ENCODE measurements around the gene MATN3.

The MATN3 gene

DNA sequence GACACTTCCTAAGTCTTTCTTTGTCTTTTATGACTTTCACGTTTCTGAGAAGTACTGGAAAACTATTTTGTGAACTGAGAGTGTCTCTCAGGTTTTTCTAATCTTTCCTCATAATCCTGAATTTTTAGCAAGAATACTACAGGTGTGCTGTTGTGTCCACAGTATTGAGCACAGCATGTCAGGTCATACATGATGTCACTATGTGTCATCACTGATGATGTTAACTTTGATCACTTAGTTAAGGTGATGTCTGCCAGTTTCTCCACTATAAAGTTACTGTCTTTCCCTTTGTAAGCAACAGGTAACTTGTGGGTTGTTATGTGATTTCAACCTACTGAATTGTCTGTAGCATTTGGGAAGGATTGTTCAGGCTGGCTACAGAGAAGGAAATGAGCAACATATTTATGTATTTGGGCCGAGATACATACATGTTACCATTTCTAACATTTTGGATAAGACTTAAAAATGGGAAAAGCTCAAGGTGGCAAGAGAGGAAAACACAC is 11.1 kb downstream of the MATN3 start:
- Mint-ChIP-seq H3K4me1 (ENCODE audit: low read depth) (no peaks in the 10 kb centered on the region), H3K4me3 (no peak overlapping the region), H3K27ac (no peak overlapping the region)

DNA sequence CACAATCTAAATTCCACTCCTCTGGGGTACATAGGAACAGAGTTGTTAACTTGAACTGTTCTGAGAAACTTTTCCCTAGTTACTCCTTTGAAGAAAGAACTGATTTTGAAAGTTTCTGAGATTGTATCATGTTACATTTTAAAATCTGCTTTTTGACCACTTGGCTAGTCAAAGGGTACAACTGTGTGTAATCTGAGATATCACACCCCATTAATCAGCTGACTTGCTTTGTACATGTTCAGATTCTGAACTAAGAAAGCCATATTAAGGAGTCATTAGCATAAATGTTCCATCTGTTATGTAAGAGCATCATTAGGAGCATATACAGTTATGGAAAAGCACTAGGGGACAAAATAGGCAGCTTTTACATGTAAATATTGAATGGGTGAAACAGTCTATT is 18.7 kb downstream of the MATN3 start:
- Mint-ChIP-seq H3K4me1 (ENCODE audit: low read depth) (peaks cover 18% of the 10 kb centered on the region), H3K36me3 (ENCODE audit: low read depth) (no peaks in the 10 kb centered on the region), H3K4me3 (no peak overlapping the region), H3K9me3 (no peaks in the 10 kb centered on the region), H3K27me3 (ENCODE audit: low read depth) (peaks cover 58% of the 10 kb centered on the region), H3K27ac (no peak overlapping the region)

More for the DNA sequence above, 11.1 kb downstream of the MATN3 start:
- peaks cover 41% of the 10 kb centered on the region for H3K27me3 Mint-ChIP-seq (ENCODE audit: low read depth)
- H3K36me3 Mint-ChIP-seq (ENCODE audit: low read depth): no peaks in the 10 kb centered on the region
- H3K9me3 Mint-ChIP-seq: no peaks in the 10 kb centered on the region

GRCh38 chr2:19991895-19992294 is 20.6 kb downstream of the MATN3 start:
- Mint-ChIP-seq H3K9me3 (no peaks in the 10 kb centered on the region), H3K36me3 (ENCODE audit: low read depth) (no peaks in the 10 kb centered on the region), H3K27me3 (ENCODE audit: low read depth) (peaks cover 48% of the 10 kb centered on the region), H3K4me3 (no peak overlapping the region), H3K27ac (no peak overlapping the region), H3K4me1 (ENCODE audit: low read depth) (peaks cover 18% of the 10 kb centered on the region)

- Mint-ChIP-seq H3K9me3 (no peaks in the 10 kb centered on the region), H3K27ac (peak overlapping the region; percentile 63), H3K36me3 (ENCODE audit: low read depth) (no peaks in the 10 kb centered on the region), H3K4me1 (ENCODE audit: low read depth) (peaks cover 18% of the 10 kb centered on the region), H3K27me3 (ENCODE audit: low read depth) (peaks cover 36% of the 10 kb centered on the region), H3K4me3 (peak overlapping the region; percentile 89)
These were observed 22.1 kb downstream of the MATN3 start for GRCh38 chr2:19990416-19990728.

- Mint-ChIP-seq H3K4me3 (peak within 1 kb of the TSS; percentile 89), H3K9me3 (no peaks in the 10 kb centered on the region), H3K4me1 (ENCODE audit: low read depth) (peaks cover 18% of the 10 kb centered on the region), H3K36me3 (ENCODE audit: low read depth) (no peaks in the 10 kb centered on the region), H3K27ac (peak within 1 kb of the TSS; percentile 79), H3K27me3 (ENCODE audit: low read depth) (peaks cover 36% of the 10 kb centered on the region)
These were observed 22.6 kb downstream of the MATN3 start, which contains the start of gene WDR35 for GRCh38 chr2:19989667-19990415. Gene WDR35 (minus strand): TSS chr2:19990105. CDS start chr2:19990015, 90 bp downstream.

DNA sequence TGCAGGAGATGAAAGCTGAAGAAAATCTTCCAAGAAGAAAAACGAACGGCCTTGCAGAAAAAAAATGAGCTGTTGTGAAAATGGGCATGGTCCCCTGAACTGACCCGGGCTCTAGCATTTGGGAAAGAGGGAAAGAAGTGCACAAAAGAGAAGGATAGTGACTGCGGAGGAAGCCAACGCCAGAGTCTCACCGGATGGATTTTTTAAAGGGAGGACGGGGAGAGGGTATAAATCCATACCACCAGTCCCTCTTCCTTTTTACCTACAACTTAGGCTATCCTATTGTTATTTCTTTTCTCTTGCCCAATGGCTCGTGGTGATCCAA is 23.2 kb downstream of the MATN3 start:
- Mint-ChIP-seq H3K27me3 (ENCODE audit: low read depth) (peaks cover 31% of the 10 kb centered on the region), H3K27ac (peak overlapping the region; percentile 79), H3K9me3 (no peaks in the 10 kb centered on the region), H3K36me3 (ENCODE audit: low read depth) (no peaks in the 10 kb centered on the region), H3K4me1 (ENCODE audit: low read depth) (peaks cover 18% of the 10 kb centered on the region), H3K4me3 (peak overlapping the region; percentile 89)

GRCh38 chr2:19988600-19988999 is 23.9 kb downstream of the MATN3 start:
- Mint-ChIP-seq H3K4me3 (no peak overlapping the region), H3K27ac (no peak overlapping the region), H3K9me3 (no peaks in the 10 kb centered on the region), H3K27me3 (ENCODE audit: low read depth) (peaks cover 24% of the 10 kb centered on the region), H3K4me1 (ENCODE audit: low read depth) (peaks cover 18% of the 10 kb centered on the region), H3K36me3 (ENCODE audit: low read depth) (no peaks in the 10 kb centered on the region)

GRCh38 chr2:19987936-19988335 is 24.5 kb downstream of the MATN3 start:
- Mint-ChIP-seq H3K27ac (no peak overlapping the region), H3K27me3 (ENCODE audit: low read depth) (peaks cover 17% of the 10 kb centered on the region), H3K9me3 (no peaks in the 10 kb centered on the region), H3K4me3 (no peak overlapping the region), H3K4me1 (ENCODE audit: low read depth) (peaks cover 18% of the 10 kb centered on the region), H3K36me3 (ENCODE audit: low read depth) (no peaks in the 10 kb centered on the region)

DNA sequence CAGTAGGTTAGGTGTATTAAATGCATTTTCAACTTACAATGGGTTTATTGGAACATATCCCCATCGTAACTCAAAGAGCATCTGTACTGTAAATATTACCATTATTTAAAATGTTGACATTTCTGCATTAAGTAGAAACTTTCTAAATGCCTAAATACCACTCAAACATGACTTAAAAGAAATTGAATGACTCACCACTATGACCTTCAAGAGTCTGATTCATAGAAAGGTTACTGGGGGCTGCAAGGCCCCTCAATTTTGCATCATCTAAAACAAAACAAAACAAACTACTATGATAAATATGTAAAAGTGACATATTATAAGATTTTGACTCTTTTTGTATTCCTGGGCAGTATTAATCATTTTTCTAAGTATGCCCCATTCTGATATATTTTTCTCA is 30.2 kb downstream of the MATN3 start:
- Mint-ChIP-seq H3K27me3 (ENCODE audit: low read depth) (no peaks in the 10 kb centered on the region), H3K4me3 (no peak overlapping the region), H3K36me3 (ENCODE audit: low read depth) (peaks cover 4% of the 10 kb centered on the region), H3K27ac (no peak overlapping the region), H3K4me1 (ENCODE audit: low read depth) (no peaks in the 10 kb centered on the region), H3K9me3 (no peaks in the 10 kb centered on the region)

DNA sequence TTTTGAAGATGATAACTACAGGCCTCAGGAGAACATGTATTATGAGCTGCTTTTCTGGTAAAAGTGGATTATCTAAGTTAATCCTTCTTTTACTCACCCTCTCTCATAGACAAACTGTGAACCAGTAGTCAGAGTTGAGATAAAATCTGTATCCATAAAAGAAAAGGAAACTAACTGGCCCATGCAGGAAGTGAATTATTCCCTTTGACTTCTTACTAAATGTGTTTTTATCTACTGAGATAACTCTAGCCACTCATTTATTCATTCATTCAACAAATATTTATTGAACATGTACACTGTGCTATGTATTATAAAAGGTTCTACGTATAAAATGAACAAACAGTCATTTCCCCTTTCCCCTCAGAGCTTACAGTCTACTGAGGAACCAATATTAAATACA is 32.5 kb downstream of the MATN3 start:
- no peaks in the 10 kb centered on the region for H3K4me1 Mint-ChIP-seq (ENCODE audit: low read depth)
- H3K36me3 Mint-ChIP-seq (ENCODE audit: low read depth): peaks cover 4% of the 10 kb centered on the region
- no peaks in the 10 kb centered on the region for H3K9me3 Mint-ChIP-seq
- no peak overlapping the region for H3K27ac Mint-ChIP-seq
- no peaks in the 10 kb centered on the region for H3K27me3 Mint-ChIP-seq (ENCODE audit: low read depth)
- H3K4me3 Mint-ChIP-seq: no peak overlapping the region

DNA sequence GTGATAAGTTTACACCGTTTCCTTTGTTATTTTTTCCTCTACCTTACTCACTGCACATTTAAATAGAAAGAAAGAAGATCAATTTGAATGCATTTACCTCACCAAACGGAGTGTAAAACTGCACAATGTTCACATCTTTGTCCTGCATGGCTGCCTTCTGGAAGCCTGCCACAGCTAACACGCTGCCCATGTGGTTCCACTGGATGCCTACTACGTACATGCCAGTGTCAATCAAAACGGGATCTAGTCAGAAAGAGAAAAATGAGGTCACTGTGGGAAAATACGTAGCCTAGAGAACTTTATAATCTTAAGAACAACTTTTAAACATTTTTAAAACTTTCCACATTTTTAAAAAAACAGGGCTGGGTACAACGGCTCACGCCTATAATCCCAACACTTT is 39.0 kb downstream of the MATN3 start:
- Mint-ChIP-seq H3K27me3 (ENCODE audit: low read depth) (no peaks in the 10 kb centered on the region), H3K36me3 (ENCODE audit: low read depth) (no peaks in the 10 kb centered on the region), H3K4me3 (no peak overlapping the region), H3K9me3 (no peaks in the 10 kb centered on the region), H3K27ac (no peak overlapping the region), H3K4me1 (ENCODE audit: low read depth) (peaks cover 10% of the 10 kb centered on the region)

GRCh38 chr2:19971691-19972090 is 40.8 kb downstream of the MATN3 start:
- H3K27ac Mint-ChIP-seq: peak overlapping the region; percentile 12
- H3K36me3 Mint-ChIP-seq (ENCODE audit: low read depth): no peaks in the 10 kb centered on the region
- no peak overlapping the region for H3K4me3 Mint-ChIP-seq
- peaks cover 10% of the 10 kb centered on the region for H3K4me1 Mint-ChIP-seq (ENCODE audit: low read depth)
- no peaks in the 10 kb centered on the region for H3K9me3 Mint-ChIP-seq
- no peaks in the 10 kb centered on the region for H3K27me3 Mint-ChIP-seq (ENCODE audit: low read depth)

DNA sequence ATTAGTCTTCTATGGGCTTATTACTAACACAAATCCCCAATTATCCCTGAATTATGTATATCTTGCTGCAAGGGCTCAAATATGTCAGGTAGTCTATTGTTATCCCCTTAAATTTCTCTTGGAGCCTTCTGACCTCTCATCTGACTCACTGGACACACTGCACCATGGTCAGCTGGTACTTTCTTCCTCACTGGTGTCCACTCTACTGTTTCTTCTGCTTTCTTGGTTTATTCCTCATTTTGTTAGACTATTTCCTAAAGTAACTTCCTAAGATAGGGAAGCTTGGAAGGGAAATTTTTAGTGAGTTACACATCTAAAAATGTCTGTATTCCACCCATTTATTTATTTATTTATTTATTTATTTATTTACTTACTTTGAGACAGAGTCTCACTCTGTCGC is 49.1 kb downstream of the MATN3 start:
- Mint-ChIP-seq H3K27me3 (ENCODE audit: low read depth) (no peaks in the 10 kb centered on the region), H3K27ac (no peak overlapping the region), H3K36me3 (ENCODE audit: low read depth) (no peaks in the 10 kb centered on the region), H3K4me3 (no peak overlapping the region), H3K4me1 (ENCODE audit: low read depth) (no peaks in the 10 kb centered on the region), H3K9me3 (no peaks in the 10 kb centered on the region)

- Mint-ChIP-seq H3K9me3 (no peaks in the 10 kb centered on the region), H3K4me1 (ENCODE audit: low read depth) (no peaks in the 10 kb centered on the region), H3K36me3 (ENCODE audit: low read depth) (no peaks in the 10 kb centered on the region), H3K4me3 (no peak overlapping the region), H3K27ac (no peak overlapping the region), H3K27me3 (ENCODE audit: low read depth) (no peaks in the 10 kb centered on the region)
These were observed 56.7 kb downstream of the MATN3 start for GRCh38 chr2:19955544-19956422.

DNA sequence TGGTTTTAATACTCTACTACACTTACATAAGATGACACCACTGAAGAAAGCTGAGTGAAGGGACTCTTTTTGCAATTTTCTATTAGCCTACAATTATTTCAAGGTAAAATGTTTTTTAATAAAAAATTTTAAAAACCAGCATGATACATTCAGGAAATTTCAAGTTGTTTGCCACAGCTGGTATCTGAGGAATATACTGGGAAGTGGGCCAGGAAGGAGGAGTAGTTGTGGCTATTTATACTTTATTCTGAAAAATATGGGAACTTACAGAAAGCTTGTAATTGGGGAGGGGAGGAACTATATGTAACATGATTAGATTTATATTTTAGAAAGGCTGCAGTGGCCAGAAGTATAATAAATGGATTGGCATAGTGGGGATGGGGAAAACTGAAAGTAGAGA is 63.4 kb downstream of the MATN3 start:
- no peak overlapping the region for H3K4me3 Mint-ChIP-seq
- no peaks in the 10 kb centered on the region for H3K27me3 Mint-ChIP-seq (ENCODE audit: low read depth)
- no peaks in the 10 kb centered on the region for H3K9me3 Mint-ChIP-seq
- no peaks in the 10 kb centered on the region for H3K4me1 Mint-ChIP-seq (ENCODE audit: low read depth)
- H3K27ac Mint-ChIP-seq: no peak overlapping the region
- peaks cover 1% of the 10 kb centered on the region for H3K36me3 Mint-ChIP-seq (ENCODE audit: low read depth)
